WI38 (cell line): ENCODE data around the gene ABCB11.
A peak's percentile ranks its signal among the peaks of the same experiment; 100 is the strongest.
"Not testable (repeated sequence)": the region's sequence is repeated elsewhere in the genome, so short reads cannot be mapped to it uniquely, and the experiment has no call there.

Experiments used
- H3K4me3 ChIP-seq: 2 replicates; pipeline ENCODE4 v1.5.1; 2011; ENCODE audit warnings: low read depth, mild to moderate bottlenecking, control low read depth, low read length
- CTCF ChIP-seq: IDR thresholded peaks from 2 replicates; pipeline ENCODE4 v1.5.1; 2012; ENCODE audit warnings: low read depth, mild to moderate bottlenecking, control low read depth, low read length

ABCB11 gene

GRCh38 chr2:168889635-168890005 lies 141.5 kb downstream of the ABCB11 start:
- peak overlapping the region; percentile 83 for H3K4me3 ChIP-seq
- no peak for TF ChIP-seq CTCF

- H3K4me3 ChIP-seq, result no peak overlapping the region
- no peak for TF ChIP-seq CTCF
Measured at GRCh38 chr2:168884975-168885374, 146.1 kb downstream of the ABCB11 start.

- not testable (repeated sequence) for H3K4me3 ChIP-seq
Measured at GRCh38 chr2:168882163-168882562, 149.0 kb downstream of the ABCB11 start.

GRCh38 chr2:168874368-168875054 lies 156.6 kb downstream of the ABCB11 start:
- no peak overlapping the region for H3K4me3 ChIP-seq
- no peak for TF ChIP-seq CTCF

GRCh38 chr2:168870824-168871223 lies 160.3 kb downstream of the ABCB11 start:
- H3K4me3 ChIP-seq, result not testable (repeated sequence)
